ENCODE results near the gene LRRN2. TPM values are rescaled to one million over a fixed set of nuclear protein-coding genes. Genes with fewer than 3 reads are reported as not detected.

The LRRN2 gene
- total RNA-seq, 1 experiment from 2014 or later, result 5.8 TPM

DNA sequence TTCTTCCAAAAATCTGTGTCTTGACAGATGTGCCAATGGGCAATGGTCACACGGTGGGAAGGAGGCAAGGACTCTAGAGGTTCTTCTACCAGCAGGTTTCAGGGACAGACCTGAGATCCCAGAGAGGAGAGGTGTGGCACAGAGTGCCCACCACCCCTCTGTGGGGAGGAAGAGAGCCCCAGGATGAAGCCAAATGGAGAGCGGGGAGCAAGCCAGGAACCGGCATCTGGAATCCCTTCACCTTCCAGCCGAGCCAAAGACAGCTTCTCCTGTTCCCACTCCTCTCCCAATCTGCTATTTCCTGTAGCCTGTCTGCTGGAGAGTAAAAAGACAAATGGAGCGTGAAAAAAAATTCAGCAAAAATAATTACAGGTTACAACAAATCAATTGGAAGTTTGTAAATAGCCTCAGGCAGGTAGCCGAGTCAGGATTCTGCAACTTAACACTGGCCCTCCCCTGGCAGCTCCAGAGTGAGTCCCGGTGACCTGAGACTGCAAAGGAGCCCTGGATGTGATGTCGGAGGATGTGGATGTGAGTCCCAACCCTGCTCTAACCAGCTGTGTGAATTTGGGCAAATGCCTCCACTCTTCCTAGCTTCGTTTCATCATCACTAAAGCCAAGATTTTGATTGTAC, 45.4 kb upstream of the LRRN2 start:
- Histone ChIP-seq H3K23ac (ENCODE audit: insufficient read length, low read depth, low read length) (no peak overlapping the region), H3K14ac (ENCODE audit: insufficient read depth, low read length) (no peak overlapping the region; the same call in 1 of the 2 replicates), H3K4ac (ENCODE audit: low read depth, low read length) (no peak overlapping the region), H3K9me3 (ENCODE audit: control insufficient read depth, low read depth, low read length) (no peaks in the 10 kb centered on the region), H3K56ac (ENCODE audit: insufficient read length, low read depth, low read length) (no peak overlapping the region), H2BK5ac (ENCODE audit: insufficient read length, low read length) (no peak overlapping the region), H2BK120ac (ENCODE audit: low read depth, low read length, poor library complexity, severe bottlenecking) (no peak overlapping the region), H2AK5ac (ENCODE audit: insufficient read length, low read length) (no peak overlapping the region), H3K9ac (ENCODE audit: extremely low read depth, insufficient read length, low read length) (no peak overlapping the region), H2BK15ac (ENCODE audit: low read depth, low read length) (no peak overlapping the region), H3K27ac (ENCODE audit: insufficient read length, low read depth, low read length) (no peak overlapping the region), H3K4me1 (ENCODE audit: insufficient read depth, low read length) (no peaks in the 10 kb centered on the region; the same call in 1 of the 2 replicates), H2BK12ac (ENCODE audit: insufficient read length, low read depth, low read length) (no peak overlapping the region), H2BK20ac (ENCODE audit: low read depth, low read length, poor library complexity, severe bottlenecking) (no peak overlapping the region), H3K18ac (ENCODE audit: insufficient read length, low read depth, low read length) (no peak overlapping the region), H3K79me1 (ENCODE audit: insufficient read depth, low read depth, low read length, poor library complexity, severe bottlenecking) (no peaks in the 10 kb centered on the region), H3T11ph (ENCODE audit: low read length) (no peak overlapping the region), H3K79me2 (ENCODE audit: insufficient read depth, low read length) (no peaks in the 10 kb centered on the region), H3K27me3 (ENCODE audit: insufficient read depth, low read length) (no peaks in the 10 kb centered on the region), H3K23me2 (ENCODE audit: insufficient read length, low read depth, low read length, poor library complexity, severe bottlenecking) (no peaks in the 10 kb centered on the region), H4K91ac (ENCODE audit: insufficient read length, low read depth, low read length) (no peak overlapping the region), H3K4me2 (ENCODE audit: insufficient read depth, insufficient read length, low read length) (no peak overlapping the region), H4K5ac (ENCODE audit: insufficient read length, low read depth, low read length) (no peak overlapping the region), H4K8ac (replicated peaks; ENCODE audit: insufficient read length, low read depth, low read length) (no peak overlapping the region), H4K20me1 (ENCODE audit: control insufficient read depth, insufficient read depth, insufficient read length) (no peaks in the 10 kb centered on the region), H2AFZ (ENCODE audit: low read length) (no peak overlapping the region)
- no CpG with 5 or more reads among the region's 9 CpGs for WGBS (ENCODE audit: extremely low coverage, insufficient read length, low lambda C conversion rate)
- Mint-ChIP-seq H3K27me3 (ENCODE audit: low read depth) (peaks cover 51% of the 10 kb centered on the region), H3K4me3 (no peak overlapping the region), H3K36me3 (ENCODE audit: insufficient read depth in 1 of 3, low read depth in 3 of 3) (no peaks in the 10 kb centered on the region), H3K4me1 (peaks cover 27 to 28% of the 10 kb centered on the region in 2 experiments), H3K9me3 (no peaks in the 10 kb centered on the region), H3K27ac (no peak overlapping the region; a peak in 1 of 7 replicates)
- no peak for DNase-seq
- TF ChIP-seq, protein P1, sequence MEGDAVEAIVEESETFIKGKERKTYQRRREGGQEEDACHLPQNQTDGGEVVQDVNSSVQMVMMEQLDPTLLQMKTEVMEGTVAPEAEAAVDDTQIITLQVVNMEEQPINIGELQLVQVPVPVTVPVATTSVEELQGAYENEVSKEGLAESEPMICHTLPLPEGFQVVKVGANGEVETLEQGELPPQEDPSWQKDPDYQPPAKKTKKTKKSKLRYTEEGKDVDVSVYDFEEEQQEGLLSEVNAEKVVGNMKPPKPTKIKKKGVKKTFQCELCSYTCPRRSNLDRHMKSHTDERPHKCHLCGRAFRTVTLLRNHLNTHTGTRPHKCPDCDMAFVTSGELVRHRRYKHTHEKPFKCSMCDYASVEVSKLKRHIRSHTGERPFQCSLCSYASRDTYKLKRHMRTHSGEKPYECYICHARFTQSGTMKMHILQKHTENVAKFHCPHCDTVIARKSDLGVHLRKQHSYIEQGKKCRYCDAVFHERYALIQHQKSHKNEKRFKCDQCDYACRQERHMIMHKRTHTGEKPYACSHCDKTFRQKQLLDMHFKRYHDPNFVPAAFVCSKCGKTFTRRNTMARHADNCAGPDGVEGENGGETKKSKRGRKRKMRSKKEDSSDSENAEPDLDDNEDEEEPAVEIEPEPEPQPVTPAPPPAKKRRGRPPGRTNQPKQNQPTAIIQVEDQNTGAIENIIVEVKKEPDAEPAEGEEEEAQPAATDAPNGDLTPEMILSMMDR (conservative IDR thresholded peaks at IDR 0.05), result no peak
